BLaER1 treated with 17β-estradiol and CSF1 and Interleukin-3, amounts not matched to agents 10 nM and 100 nM (cell line): ENCODE data around the gene PPP1R12B.
A peak's percentile ranks its signal among the peaks of the same experiment; 100 is the strongest.
"Not testable (repeated sequence)": the region's sequence is repeated elsewhere in the genome, so short reads cannot be mapped to it uniquely, and the experiment has no call there.

Source experiments
- H3K27ac ChIP-seq, 11 experiments: shearing (Covaris generic); formaldehyde crosslinking; 2 replicates each; pipeline ENCODE4 v1.8.1; 2022
- H3K27me3 ChIP-seq, 11 experiments: shearing (Covaris generic); formaldehyde crosslinking; 2 replicates each; pipeline ENCODE4 v1.8.1; 2022
- H3K36me3 ChIP-seq, 11 experiments: shearing (Covaris generic); formaldehyde crosslinking; 2 replicates each; pipeline ENCODE4 v1.8.1; 2022
- H3K4me1 ChIP-seq, 10 experiments: shearing (Covaris generic); formaldehyde crosslinking; 2 replicates each; pipeline ENCODE4 v1.8.1; 2022
- H3K4me2 ChIP-seq, 11 experiments: shearing (Covaris generic); formaldehyde crosslinking; 2 replicates each; pipeline ENCODE4 v1.8.1; 2022
- H3K4me3 ChIP-seq, 10 experiments: shearing (Covaris generic); formaldehyde crosslinking; 2 replicates each; pipeline ENCODE4 v1.8.1; 2022
- H3K9ac ChIP-seq, 11 experiments: shearing (Covaris generic); formaldehyde crosslinking; 2 replicates each; pipeline ENCODE4 v1.8.1; 2022
- H3K9me3 ChIP-seq, 11 experiments: shearing (Covaris generic); formaldehyde crosslinking; replicated peaks in 1 of 11; 2 replicates each; pipeline ENCODE4 v1.8.1; 2022
- H4K20me1 ChIP-seq, 11 experiments: shearing (Covaris generic); formaldehyde crosslinking; 2 replicates each; pipeline ENCODE4 v1.8.1; 2022
- Cebpa-rat ChIP-seq, 11 experiments: shearing (Covaris generic); IDR thresholded peaks; 2 replicates each; pipeline ENCODE4 v1.8.1; 2022

The PPP1R12B gene

GRCh38 chr1:202329891-202330290 lies 18.6 kb upstream of the PPP1R12B start:
- Histone ChIP-seq H3K9ac (no peak overlapping the region), H3K27me3 (no peaks in the 10 kb centered on the region), H4K20me1 (peaks cover 0 to 7% (median 0%) of the 10 kb centered on the region in 11 experiments; a peak in 2 of 22 replicates), H3K4me1 (peaks cover 0 to 13% (median 0%) of the 10 kb centered on the region in 10 experiments; a peak in 7 of 20 replicates), H3K4me2 (no peak overlapping the region), H3K27ac (no peak overlapping the region), H3K4me3 (no peak overlapping the region), H3K36me3 (peaks cover 10 to 68% (median 56%) of the 10 kb centered on the region in 11 experiments; a peak in 19 of 22 replicates), H3K9me3 (no peaks in the 10 kb centered on the region)
- TF ChIP-seq Cebpa-rat (IDR thresholded peaks at IDR 0.05): no peak

GRCh38 chr1:202333861-202334260 lies 14.6 kb upstream of the PPP1R12B start:
- H3K9me3 ChIP-seq: no peaks in the 10 kb centered on the region
- no peaks in the 10 kb centered on the region for H3K27me3 ChIP-seq
- no peak overlapping the region for H3K4me2 ChIP-seq
- peaks cover 10 to 74% (median 62%) of the 10 kb centered on the region in 11 experiments; a peak in 19 of 22 replicates for H3K36me3 ChIP-seq
- H3K4me1 ChIP-seq: peaks cover 0 to 23% (median 6%) of the 10 kb centered on the region in 10 experiments; a peak in 8 of 20 replicates
- H3K4me3 ChIP-seq: no peak overlapping the region
- TF ChIP-seq Cebpa-rat (IDR thresholded peaks at IDR 0.05): no peak
- H3K9ac ChIP-seq: no peak overlapping the region
- peaks cover 0 to 7% (median 0%) of the 10 kb centered on the region in 11 experiments; a peak in 2 of 22 replicates for H4K20me1 ChIP-seq
- H3K27ac ChIP-seq: no peak overlapping the region

- Histone ChIP-seq H3K4me1 (peaks cover 13 to 37% (median 24%) of the 10 kb centered on the region in 10 experiments), H3K9me3 (no peaks in the 10 kb centered on the region), H3K27me3 (no peaks in the 10 kb centered on the region), H3K4me2 (peak overlapping the region in 9 of 11 experiments; percentile 2 to 74 (median 31); a peak in 13 of 22 replicates), H4K20me1 (no peaks in the 10 kb centered on the region), H3K4me3 (no peak overlapping the region), H3K36me3 (no peaks in the 10 kb centered on the region), H3K27ac (peak overlapping the region in 7 of 11 experiments; percentile 18 to 68 (median 41); a peak in 10 of 22 replicates), H3K9ac (peak overlapping the region in 7 of 11 experiments; percentile 1 to 35 (median 24); a peak in 7 of 22 replicates)
- TF ChIP-seq Cebpa-rat (IDR thresholded peaks at IDR 0.05): no peak
These were observed 4.7 kb upstream of the PPP1R12B start for GRCh38 chr1:202343652-202344349.

GRCh38 chr1:202348005-202348508 lies 442 bp upstream of the PPP1R12B start:
- Histone ChIP-seq H3K36me3 (no peaks in the 10 kb centered on the region), H3K9ac (no peak overlapping the region), H4K20me1 (peaks cover 0 to 18% (median 0%) of the 10 kb centered on the region in 11 experiments; a peak in 3 of 22 replicates), H3K9me3 (no peaks in the 10 kb centered on the region), H3K4me1 (peaks cover 15 to 32% (median 21%) of the 10 kb centered on the region in 10 experiments), H3K27ac (0 out of 22 replicates have a peak overlapping the region, but pooled peaks of 2 of the 11 experiments have one; percentile 3 to 19), H3K27me3 (no peaks in the 10 kb centered on the region), H3K4me2 (peak overlapping the region in 7 of 11 experiments; percentile 20 to 39 (median 23); a peak in 10 of 22 replicates), H3K4me3 (peak overlapping the region in 5 of 10 experiments; percentile 25 to 91 (median 90); a peak in 4 of 20 replicates)
- no peak for TF ChIP-seq Cebpa-rat (IDR thresholded peaks at IDR 0.05)

GRCh38 chr1:202349206-202349928 lies 868 bp downstream of the PPP1R12B start:
- no peaks in the 10 kb centered on the region for H3K9me3 ChIP-seq
- H3K27ac ChIP-seq: peak overlapping the region; percentile 63 to 84 (median 76)
- peak overlapping the region; percentile 75 to 90 (median 86) for H3K9ac ChIP-seq
- peaks cover 9 to 26% (median 20%) of the 10 kb centered on the region in 10 experiments for H3K4me1 ChIP-seq
- no peak for TF ChIP-seq Cebpa-rat (IDR thresholded peaks at IDR 0.05)
- no peaks in the 10 kb centered on the region for H3K27me3 ChIP-seq
- peak overlapping the region; percentile 78 to 99 (median 94) for H3K4me2 ChIP-seq
- H4K20me1 ChIP-seq: peaks cover 0 to 25% (median 0%) of the 10 kb centered on the region in 11 experiments; a peak in 3 of 22 replicates
- peak overlapping the region; percentile 77 to 93 (median 90) for H3K4me3 ChIP-seq
- H3K36me3 ChIP-seq: no peaks in the 10 kb centered on the region

GRCh38 chr1:202351725-202352124 lies 3.2 kb downstream of the PPP1R12B start:
- Histone ChIP-seq H3K36me3 (no peaks in the 10 kb centered on the region), H3K4me3 (no peak overlapping the region), H3K27ac (no peak overlapping the region), H3K27me3 (no peaks in the 10 kb centered on the region), H3K9ac (no peak overlapping the region), H3K4me1 (peaks cover 9 to 26% (median 20%) of the 10 kb centered on the region in 10 experiments), H3K9me3 (no peaks in the 10 kb centered on the region), H4K20me1 (peaks cover 0 to 40% (median 0%) of the 10 kb centered on the region in 11 experiments; a peak in 4 of 22 replicates), H3K4me2 (no peak overlapping the region)
- no peak for TF ChIP-seq Cebpa-rat (IDR thresholded peaks at IDR 0.05)

- H3K27me3 ChIP-seq, H3K4me2 ChIP-seq, H3K9me3 ChIP-seq, H3K36me3 ChIP-seq, H3K9ac ChIP-seq, H3K4me3 ChIP-seq, H3K27ac ChIP-seq: not testable (repeated sequence)
- peaks cover 0 to 48% (median 0%) of the 10 kb centered on the region in 11 experiments; a peak in 4 of 22 replicates for H4K20me1 ChIP-seq
- peaks cover 9 to 24% (median 19%) of the 10 kb centered on the region in 10 experiments for H3K4me1 ChIP-seq
These were observed 4.2 kb downstream of the PPP1R12B start for GRCh38 chr1:202352583-202353197.

GRCh38 chr1:202355944-202356553 lies 7.5 kb downstream of the PPP1R12B start:
- H3K27me3 ChIP-seq: no peaks in the 10 kb centered on the region
- TF ChIP-seq Cebpa-rat (IDR thresholded peaks at IDR 0.05): no peak
- no peak overlapping the region for H3K9ac ChIP-seq
- H3K36me3 ChIP-seq: no peaks in the 10 kb centered on the region
- no peak overlapping the region for H3K4me3 ChIP-seq
- peaks cover 0 to 44% (median 0%) of the 10 kb centered on the region in 11 experiments; a peak in 4 of 22 replicates for H4K20me1 ChIP-seq
- H3K4me2 ChIP-seq: no peak overlapping the region
- H3K9me3 ChIP-seq: no peaks in the 10 kb centered on the region; a peak in 1 of 22 replicates
- peaks cover 0 to 9% (median 0%) of the 10 kb centered on the region in 10 experiments; a peak in 2 of 20 replicates for H3K4me1 ChIP-seq
- H3K27ac ChIP-seq: no peak overlapping the region
